Natural killer cell (primary cell): ENCODE measurements around the gene TBX18. TPM values are rescaled to one million over a fixed set of nuclear protein-coding genes. Genes with fewer than 3 reads are reported as not detected.

Experiments
- ATAC-seq, 3 donors: fragments of 150-1000 bp in 2 of 3; fragments of 200-7000 bp in 1 of 3; cut with Tn5 transposase; 1 replicate in 1 of 3; 2 replicates in 2 of 3; pipeline ENCODE4 v1.10.0; 2021; ENCODE audit warnings: mild to moderate bottlenecking in 2 of 3, moderate library complexity in 2 of 3
- DNase-seq, 2 donors: peaks; one replicate each; pipeline versions ENCODE4 v3.0.0 to v3.0.0-alpha.2; 2013 to 2021; ENCODE audit warnings: mixed read lengths in 1 of 2
- H3K27ac ChIP-seq: one replicate; pipeline ENCODE4 v1.5.1; 2013; ENCODE audit warnings: mild to moderate bottlenecking, low read length
- H3K27me3 ChIP-seq: one replicate; pipeline ENCODE4 v1.6.1; 2013; ENCODE audit warnings: low read length; ENCODE audit not compliant: control insufficient read depth, insufficient read depth
- H3K36me3 ChIP-seq: one replicate; pipeline ENCODE4 v1.6.1; 2013; ENCODE audit warnings: low read length; ENCODE audit not compliant: control insufficient read depth, insufficient read depth
- H3K4me1 ChIP-seq: one replicate; pipeline ENCODE4 v1.6.1; 2013; ENCODE audit warnings: low read length; ENCODE audit not compliant: control insufficient read depth, insufficient read depth
- H3K4me3 ChIP-seq: one replicate; pipeline ENCODE4 v1.5.1; 2013; ENCODE audit warnings: low read length
- H3K9me3 ChIP-seq: one replicate; pipeline ENCODE4 v1.6.1; 2013; ENCODE audit warnings: low read length; ENCODE audit not compliant: control insufficient read depth, insufficient read depth
- H3K27ac Mint-ChIP-seq, 2 donors: one replicate each; pipeline ENCODE4 v1.8.0; 2022; ENCODE audit warnings: mild to moderate bottlenecking in 2 of 2, mixed read lengths in 2 of 2, moderate library complexity in 1 of 2
- H3K27me3 Mint-ChIP-seq, 2 donors: one replicate each; pipeline ENCODE4 v1.8.0; 2022; ENCODE audit warnings: low read depth in 2 of 2, mixed read lengths in 2 of 2
- H3K36me3 Mint-ChIP-seq: one replicate; pipeline ENCODE4 v1.8.0; 2022; ENCODE audit warnings: mixed read lengths
- H3K4me1 Mint-ChIP-seq, 2 donors: one replicate each; pipeline ENCODE4 v1.8.0; 2022; ENCODE audit warnings: mixed read lengths in 2 of 2
- H3K4me3 Mint-ChIP-seq: one replicate; pipeline ENCODE4 v1.8.0; 2022; ENCODE audit warnings: mild to moderate bottlenecking, moderate library complexity, mixed read lengths
- H3K9me3 Mint-ChIP-seq, 2 donors: one replicate each; pipeline ENCODE4 v1.8.0; 2022; ENCODE audit warnings: mixed read lengths in 2 of 2
- WGBS: methylation state at CpG from one replicate; pipeline ENCODE4 v1.1.7; 2013; ENCODE audit warnings: missing lambda C conversion rate; ENCODE audit not compliant: insufficient coverage; 5-methylcytosine and 5-hydroxymethylcytosine counted together
- intact Hi-C: fragments of 100-400 bp; cut with micrococcal nuclease; formaldehyde crosslinking; loops from one replicate; pipeline ENCODE4 v1.14.2; 2022
- total RNA-seq, 4 donors: library from RNA; stranded (reverse); fragments of 120-200 nt in 1 of 4; gene quantifications; one replicate each; pipeline versions ENCODE4 v1.2.3 to v1.2.4, GENCODE V29; 2013 to 2022
- TF ChIP-seq, protein P1 (sequence below): fragments of 200-600 bp; IDR thresholded peaks from one replicate; pipeline ENCODE4 v1.8.0; 2022; ENCODE audit warnings: antibody characterized with exemption

TBX18 gene
- total RNA-seq, 3 donors from 2014 or later (not counting 1 experiment from before 2014, with no cell fraction given), result not detected

DNA sequence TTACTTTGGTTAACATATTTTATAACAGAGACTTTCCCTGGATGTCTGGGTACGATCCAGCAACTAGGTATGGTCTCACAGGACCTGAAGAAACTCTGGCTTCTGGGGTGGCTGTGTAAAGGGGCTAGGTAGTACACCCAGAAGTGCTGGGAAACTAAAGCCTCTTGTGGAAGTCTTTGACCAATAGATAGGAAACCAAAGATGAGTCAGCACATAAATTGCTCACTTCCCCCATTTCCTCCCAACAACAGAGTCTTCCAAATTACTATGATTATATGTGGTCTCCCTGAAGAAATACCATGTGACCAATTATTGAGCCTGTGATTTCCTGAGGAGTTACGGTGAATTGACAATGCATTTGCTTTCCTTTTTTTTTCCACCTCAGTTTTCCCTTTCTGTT, 26.8 kb upstream of the TBX18 start:
- DNase-seq, result no peak
- no peak overlapping the region for H3K27ac Mint-ChIP-seq
- H3K4me1 Mint-ChIP-seq, result no peaks in the 10 kb centered on the region
- no peak overlapping the region for H3K4me3 Mint-ChIP-seq
- H3K4me3 ChIP-seq, result no peak overlapping the region
- no peaks in the 10 kb centered on the region for H3K4me1 ChIP-seq
- no peaks in the 10 kb centered on the region for H3K27me3 Mint-ChIP-seq
- TF ChIP-seq, protein P1, sequence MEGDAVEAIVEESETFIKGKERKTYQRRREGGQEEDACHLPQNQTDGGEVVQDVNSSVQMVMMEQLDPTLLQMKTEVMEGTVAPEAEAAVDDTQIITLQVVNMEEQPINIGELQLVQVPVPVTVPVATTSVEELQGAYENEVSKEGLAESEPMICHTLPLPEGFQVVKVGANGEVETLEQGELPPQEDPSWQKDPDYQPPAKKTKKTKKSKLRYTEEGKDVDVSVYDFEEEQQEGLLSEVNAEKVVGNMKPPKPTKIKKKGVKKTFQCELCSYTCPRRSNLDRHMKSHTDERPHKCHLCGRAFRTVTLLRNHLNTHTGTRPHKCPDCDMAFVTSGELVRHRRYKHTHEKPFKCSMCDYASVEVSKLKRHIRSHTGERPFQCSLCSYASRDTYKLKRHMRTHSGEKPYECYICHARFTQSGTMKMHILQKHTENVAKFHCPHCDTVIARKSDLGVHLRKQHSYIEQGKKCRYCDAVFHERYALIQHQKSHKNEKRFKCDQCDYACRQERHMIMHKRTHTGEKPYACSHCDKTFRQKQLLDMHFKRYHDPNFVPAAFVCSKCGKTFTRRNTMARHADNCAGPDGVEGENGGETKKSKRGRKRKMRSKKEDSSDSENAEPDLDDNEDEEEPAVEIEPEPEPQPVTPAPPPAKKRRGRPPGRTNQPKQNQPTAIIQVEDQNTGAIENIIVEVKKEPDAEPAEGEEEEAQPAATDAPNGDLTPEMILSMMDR, result no peak
- no peaks in the 10 kb centered on the region for H3K27me3 ChIP-seq
- no peak for ATAC-seq
- WGBS, result 30% methylated on average over 2 of the region's 2 CpGs
- peaks cover 6 to 11% of the 10 kb centered on the region in 2 donors for H3K9me3 Mint-ChIP-seq
- intact Hi-C loops, result no loop called here
- no peaks in the 10 kb centered on the region for H3K9me3 ChIP-seq
- no peaks in the 10 kb centered on the region for H3K36me3 ChIP-seq
- H3K27ac ChIP-seq, result no peak overlapping the region
- H3K36me3 Mint-ChIP-seq, result no peaks in the 10 kb centered on the region

DNA sequence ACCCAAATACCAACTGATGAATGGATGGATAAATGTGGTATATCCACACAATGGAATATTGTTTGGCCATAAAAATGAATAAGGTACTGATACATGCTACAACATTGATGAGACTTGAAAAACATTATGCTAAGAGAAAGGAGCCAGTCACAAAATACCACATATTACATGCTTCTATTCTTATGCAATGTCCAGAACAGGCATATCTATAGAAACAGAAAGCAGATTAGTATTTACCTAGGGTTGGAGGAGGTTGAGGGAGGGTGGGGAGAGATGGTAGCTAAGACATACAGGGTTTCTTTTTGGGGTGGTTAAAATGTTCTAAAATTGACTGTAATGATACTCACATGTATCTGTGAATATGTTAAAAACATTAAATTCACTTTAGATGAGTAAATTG, 24.8 kb upstream of the TBX18 start:
- TF ChIP-seq, protein P1, result no peak
- intact Hi-C loops, result no loop called here
- no peaks in the 10 kb centered on the region for H3K27me3 Mint-ChIP-seq
- no peak for DNase-seq
- H3K27ac Mint-ChIP-seq, result no peak overlapping the region
- Histone ChIP-seq H3K27me3 (no peaks in the 10 kb centered on the region), H3K4me3 (no peak overlapping the region), H3K9me3 (no peaks in the 10 kb centered on the region), H3K4me1 (no peaks in the 10 kb centered on the region), H3K27ac (no peak overlapping the region), H3K36me3 (no peaks in the 10 kb centered on the region)
- no peaks in the 10 kb centered on the region for H3K4me1 Mint-ChIP-seq
- no peak overlapping the region for H3K4me3 Mint-ChIP-seq
- no peak for ATAC-seq
- no peaks in the 10 kb centered on the region for H3K36me3 Mint-ChIP-seq
- peaks cover 6 to 11% of the 10 kb centered on the region in 2 donors for H3K9me3 Mint-ChIP-seq

DNA sequence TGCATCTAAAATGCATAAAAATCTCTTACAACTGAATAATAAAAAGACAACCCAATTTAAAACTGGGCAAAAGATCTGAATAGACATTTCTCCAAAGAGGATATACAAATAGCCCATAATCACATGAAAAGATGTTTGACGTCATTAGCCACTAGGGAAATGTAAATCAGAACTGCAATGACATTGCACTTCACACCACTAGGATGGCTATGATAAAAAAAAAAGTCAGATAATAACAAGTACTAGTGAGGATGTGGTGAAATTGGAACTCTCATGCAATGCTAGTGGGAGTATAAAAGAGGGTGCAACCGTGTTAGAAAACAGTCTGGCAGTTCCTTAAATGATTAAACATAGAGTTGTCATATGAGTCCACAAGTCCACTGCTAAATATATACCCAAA, 24.3 kb upstream of the TBX18 start:
- TF ChIP-seq, protein P1, result no peak
- 80% methylated on average over 1 of the region's 2 CpGs for WGBS
- Histone ChIP-seq H3K27ac (no peak overlapping the region), H3K4me1 (no peaks in the 10 kb centered on the region), H3K36me3 (no peaks in the 10 kb centered on the region), H3K27me3 (no peaks in the 10 kb centered on the region), H3K9me3 (no peaks in the 10 kb centered on the region), H3K4me3 (no peak overlapping the region)
- intact Hi-C loops, result no loop called here
- H3K27me3 Mint-ChIP-seq, result no peaks in the 10 kb centered on the region
- H3K27ac Mint-ChIP-seq, result no peak overlapping the region
- DNase-seq, result no peak
- H3K36me3 Mint-ChIP-seq, result no peaks in the 10 kb centered on the region
- H3K4me3 Mint-ChIP-seq, result no peak overlapping the region
- H3K9me3 Mint-ChIP-seq, result peaks cover 4 to 8% of the 10 kb centered on the region in 2 donors
- no peak for ATAC-seq
- no peaks in the 10 kb centered on the region for H3K4me1 Mint-ChIP-seq

DNA sequence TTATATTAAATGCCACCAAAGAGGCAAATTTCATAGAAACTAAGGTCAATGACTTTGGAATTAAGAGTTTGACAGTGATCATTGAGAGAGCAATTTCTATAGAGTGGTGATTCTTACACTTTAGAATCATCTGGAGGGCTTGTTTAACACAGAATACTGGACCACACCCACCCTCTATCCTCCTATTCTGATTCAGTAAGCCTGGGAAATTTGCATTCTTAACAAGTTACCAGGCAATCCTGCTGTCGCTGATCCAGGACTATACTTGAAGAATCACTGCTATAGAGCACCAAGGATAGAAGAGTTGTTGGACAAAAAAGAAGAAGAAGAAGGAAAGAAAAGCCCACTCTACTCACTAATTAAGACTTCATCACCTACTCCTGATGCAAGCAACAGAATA, 21.3 kb upstream of the TBX18 start:
- Mint-ChIP-seq H3K27ac (no peak overlapping the region), H3K9me3 (peaks cover 3 to 4% of the 10 kb centered on the region in 2 donors), H3K36me3 (no peaks in the 10 kb centered on the region), H3K27me3 (no peaks in the 10 kb centered on the region), H3K4me3 (no peak overlapping the region), H3K4me1 (no peaks in the 10 kb centered on the region)
- Histone ChIP-seq H3K27me3 (no peaks in the 10 kb centered on the region), H3K4me1 (no peaks in the 10 kb centered on the region), H3K27ac (no peak overlapping the region), H3K36me3 (no peaks in the 10 kb centered on the region), H3K9me3 (no peaks in the 10 kb centered on the region), H3K4me3 (no peak overlapping the region)
- WGBS, result 0% methylated on average over 1 of the region's 1 CpG
- no peak for DNase-seq
- ATAC-seq, result no peak
- intact Hi-C loops, result no loop called here
- TF ChIP-seq, protein P1, result no peak
